ENCODE data around the gene GADL1.

The GADL1 gene

GRCh38 chr3:30766522-30766921, 127.9 kb downstream of the GADL1 start:
- DNase-seq (ENCODE audit: low spot score), result no peak
- POLR2A ChIA-PET (ENCODE audit: low non-redundant PET), result no interaction called here
- TF ChIP-seq CTCF (conservative IDR thresholded peaks at IDR 0.05; ENCODE audit: low read depth), result no peak
- no peak overlapping the region for H3K27ac ChIP-seq
- CTCF ChIA-PET, result no interaction called here

DNA sequence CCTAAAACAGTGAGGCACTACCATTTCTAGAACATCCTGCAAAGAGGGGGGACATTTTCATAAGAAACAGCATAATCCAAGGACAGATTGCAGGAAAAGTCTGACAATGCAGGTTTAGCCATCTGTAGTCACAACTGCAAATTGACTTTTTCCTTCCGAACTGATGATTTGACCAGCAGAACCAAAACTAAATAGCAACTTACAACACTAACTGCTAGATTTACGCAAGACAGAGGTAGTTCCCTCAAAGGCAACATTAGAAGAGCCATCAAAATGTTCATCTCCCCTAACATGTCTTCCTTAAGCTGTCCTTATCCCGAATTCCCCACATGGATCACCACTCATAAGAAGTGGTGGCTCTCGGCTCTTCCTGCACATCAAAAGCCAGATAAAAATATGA, 129.6 kb downstream of the GADL1 start:
- POLR2A ChIA-PET (ENCODE audit: low non-redundant PET), result no interaction called here
- no peak for TF ChIP-seq CTCF (conservative IDR thresholded peaks at IDR 0.05; ENCODE audit: low read depth)
- no peak for DNase-seq (ENCODE audit: low spot score)
- CTCF ChIA-PET, result no interaction called here
- H3K27ac ChIP-seq, result no peak overlapping the region

- CTCF ChIA-PET, result no interaction called here
- H3K27ac ChIP-seq, result no peak overlapping the region
- no peak for TF ChIP-seq CTCF (conservative IDR thresholded peaks at IDR 0.05; ENCODE audit: low read depth)
Observed at GRCh38 chr3:30764281-30764680, 130.2 kb downstream of the GADL1 start.

DNA sequence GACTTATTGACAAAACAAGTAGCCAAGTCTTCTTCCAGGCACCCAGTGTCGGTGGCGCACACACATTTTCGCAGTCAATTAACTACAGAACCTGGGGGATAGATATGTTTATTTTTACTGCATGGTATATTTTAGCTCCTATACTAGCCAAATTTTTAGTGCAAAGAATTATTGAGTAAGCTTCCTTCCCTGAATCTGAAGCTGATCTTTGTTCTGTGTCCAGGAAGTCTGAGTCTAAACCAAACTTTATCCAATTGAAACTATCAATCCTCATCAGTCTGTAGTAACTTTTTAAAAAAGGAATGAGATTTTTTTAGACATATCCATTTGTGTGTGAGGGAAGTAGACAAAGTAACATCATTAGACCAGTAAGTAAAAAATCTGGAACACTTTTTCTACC, 133.1 kb downstream of the GADL1 start:
- ChIA-PET POLR2A (ENCODE audit: low non-redundant PET) (no interaction called here), CTCF (interaction anchor here (0.6 kb wide), 1 partner anchor 119 kb away, joined by 3 read pairs; no protein-coding TSS in a partner anchor)
- TF ChIP-seq CTCF (conservative IDR thresholded peaks at IDR 0.05; ENCODE audit: low read depth), result no peak
- H3K27ac ChIP-seq, result no peak overlapping the region
- no peak for DNase-seq (ENCODE audit: low spot score)

More at GRCh38 chr3:30764281-30764680, 130.2 kb downstream of the GADL1 start:
- POLR2A ChIA-PET (ENCODE audit: low non-redundant PET), result no interaction called here
- DNase-seq (ENCODE audit: low spot score), result no peak

DNA sequence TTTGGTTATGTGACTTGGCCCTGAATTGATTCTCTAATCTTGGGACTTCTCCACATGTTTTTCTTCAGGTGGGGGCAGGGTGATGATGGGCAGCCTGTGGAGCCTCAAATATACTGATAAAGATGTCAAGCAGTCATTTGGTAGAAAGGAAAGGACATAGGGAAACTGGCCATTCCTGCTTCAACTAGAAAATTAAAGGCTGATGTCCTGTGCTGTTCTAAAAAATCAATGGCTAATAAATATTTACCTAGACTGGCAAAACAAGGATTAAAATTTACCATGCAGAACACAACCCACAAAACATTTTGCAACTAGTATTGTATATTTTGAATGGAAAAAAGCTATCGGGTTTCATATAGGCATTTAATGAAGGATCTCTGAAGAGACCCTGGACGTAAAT, 133.7 kb downstream of the GADL1 start:
- ChIA-PET CTCF (interaction anchor here (1.2 kb wide), 1 partner anchor 8 kb away, joined by 5 read pairs; no protein-coding TSS in a partner anchor), POLR2A (ENCODE audit: low non-redundant PET) (no interaction called here)
- no peak for DNase-seq (ENCODE audit: low spot score)
- H3K27ac ChIP-seq, result no peak overlapping the region
- TF ChIP-seq CTCF (conservative IDR thresholded peaks at IDR 0.05; ENCODE audit: low read depth), result no peak

DNA sequence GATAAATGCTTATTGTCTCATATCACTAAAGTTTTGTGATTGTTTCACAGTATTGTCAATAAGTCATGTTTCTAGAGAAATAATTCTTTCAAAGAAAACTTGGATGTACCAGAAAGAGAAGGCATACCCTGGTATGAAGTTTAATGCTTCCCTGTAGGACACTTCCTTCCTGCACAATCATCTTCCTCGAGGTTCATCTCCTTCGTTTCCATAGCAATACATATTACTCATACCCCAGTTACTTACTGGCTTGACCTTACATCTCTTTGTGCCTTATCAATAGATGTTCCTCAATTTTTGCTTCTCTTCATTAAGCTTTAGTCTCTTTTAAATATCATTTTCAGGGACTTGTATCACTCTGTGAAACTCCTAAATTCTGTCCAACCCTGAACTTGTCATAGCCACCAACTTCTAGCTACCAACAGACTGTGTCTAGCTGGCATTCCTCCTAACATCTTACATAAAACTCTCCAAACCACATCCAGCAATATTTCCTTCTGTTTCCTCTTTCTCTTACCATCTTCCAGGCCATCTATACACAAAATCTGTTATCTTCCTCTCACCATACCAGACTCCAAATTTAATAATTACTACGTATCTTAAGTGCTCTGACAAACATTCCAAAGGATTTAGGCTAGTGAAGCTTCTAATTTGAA, 134.3 kb downstream of the GADL1 start:
- ChIA-PET CTCF (interaction anchor here (1.2 kb wide), 1 partner anchor 9 kb away, joined by 5 read pairs; no protein-coding TSS in a partner anchor), POLR2A (ENCODE audit: low non-redundant PET) (no interaction called here)
- no peak for DNase-seq (ENCODE audit: low spot score)
- TF ChIP-seq CTCF (conservative IDR thresholded peaks at IDR 0.05; ENCODE audit: low read depth), result no peak
- no peak overlapping the region for H3K27ac ChIP-seq

Measured in RWPE1 (cell line).